ENCODE results near the gene NMT1.
"Not testable (repeated sequence)": the region's sequence is repeated elsewhere in the genome, so short reads cannot be mapped to it uniquely, and the experiment has no call there.

Gene NMT1

GRCh38 chr17:45117334-45117733, 56.2 kb downstream of the NMT1 start:
- DNase-seq (ENCODE audit: insufficient read length) (no peak), FAIRE-seq (no peak)
- TF ChIP-seq TAF1 (IDR thresholded peaks at IDR 0.05; ENCODE audit: borderline replicate concordance, low read depth, low read length) (no peak), POLR2AphosphoS5 (IDR thresholded peaks at IDR 0.05; ENCODE audit: low read depth, low read length) (no peak), POLR2A (IDR thresholded peaks at IDR 0.05; ENCODE audit: low read depth, low read length) (no peak)

GRCh38 chr17:45117848-45118646, 56.9 kb downstream of the NMT1 start:
- FAIRE-seq (no peak), DNase-seq (ENCODE audit: insufficient read length) (no peak)
- TF ChIP-seq POLR2A (IDR thresholded peaks at IDR 0.05; ENCODE audit: low read depth, low read length) (no peak), POLR2AphosphoS5 (IDR thresholded peaks at IDR 0.05; ENCODE audit: low read depth, low read length) (no peak), TAF1 (IDR thresholded peaks at IDR 0.05; ENCODE audit: borderline replicate concordance, low read depth, low read length) (no peak)

- no peak for DNase-seq (ENCODE audit: insufficient read length)
- no peak for TF ChIP-seq TAF1 (IDR thresholded peaks at IDR 0.05; ENCODE audit: borderline replicate concordance, low read depth, low read length)
- no peak for TF ChIP-seq POLR2A (IDR thresholded peaks at IDR 0.05; ENCODE audit: low read depth, low read length)
- no peak for TF ChIP-seq POLR2AphosphoS5 (IDR thresholded peaks at IDR 0.05; ENCODE audit: low read depth, low read length)
- no peak for FAIRE-seq
These were observed 57.6 kb downstream of the NMT1 start for GRCh38 chr17:45118691-45119090.

GRCh38 chr17:45119964-45120363, 58.8 kb downstream of the NMT1 start:
- no peak for FAIRE-seq
- DNase-seq (ENCODE audit: insufficient read length): no peak

GRCh38 chr17:45120558-45120957, 59.4 kb downstream of the NMT1 start:
- DNase-seq (ENCODE audit: insufficient read length): no peak
- TF ChIP-seq POLR2A (IDR thresholded peaks at IDR 0.05; ENCODE audit: low read depth, low read length) (no peak), POLR2AphosphoS5 (IDR thresholded peaks at IDR 0.05; ENCODE audit: low read depth, low read length) (no peak), TAF1 (IDR thresholded peaks at IDR 0.05; ENCODE audit: borderline replicate concordance, low read depth, low read length) (no peak)
- FAIRE-seq: no peak

More at GRCh38 chr17:45119964-45120363, 58.8 kb downstream of the NMT1 start:
- TF ChIP-seq TAF1 (IDR thresholded peaks at IDR 0.05; ENCODE audit: borderline replicate concordance, low read depth, low read length) (no peak), POLR2AphosphoS5 (IDR thresholded peaks at IDR 0.05; ENCODE audit: low read depth, low read length) (no peak), POLR2A (IDR thresholded peaks at IDR 0.05; ENCODE audit: low read depth, low read length) (no peak)

GRCh38 chr17:45121055-45121454, 59.9 kb downstream of the NMT1 start:
- no peak for FAIRE-seq
- TF ChIP-seq POLR2AphosphoS5 (IDR thresholded peaks at IDR 0.05; ENCODE audit: low read depth, low read length) (no peak), POLR2A (IDR thresholded peaks at IDR 0.05; ENCODE audit: low read depth, low read length) (no peak), TAF1 (IDR thresholded peaks at IDR 0.05; ENCODE audit: borderline replicate concordance, low read depth, low read length) (no peak)
- no peak for DNase-seq (ENCODE audit: insufficient read length)

GRCh38 chr17:45123076-45123770, 62.1 kb downstream of the NMT1 start:
- no peak for FAIRE-seq
- DNase-seq (ENCODE audit: insufficient read length): no peak

GRCh38 chr17:45123930-45124796, 63.0 kb downstream of the NMT1 start:
- DNase-seq (ENCODE audit: insufficient read length) (no peak), FAIRE-seq (no peak)
- no peak for TF ChIP-seq TAF1 (IDR thresholded peaks at IDR 0.05; ENCODE audit: borderline replicate concordance, low read depth, low read length)
- no peak for TF ChIP-seq POLR2A (IDR thresholded peaks at IDR 0.05; ENCODE audit: low read depth, low read length)

More at GRCh38 chr17:45123076-45123770, 62.1 kb downstream of the NMT1 start:
- TF ChIP-seq POLR2A (IDR thresholded peaks at IDR 0.05; ENCODE audit: low read depth, low read length) (no peak), POLR2AphosphoS5 (IDR thresholded peaks at IDR 0.05; ENCODE audit: low read depth, low read length) (no peak), TAF1 (IDR thresholded peaks at IDR 0.05; ENCODE audit: borderline replicate concordance, low read depth, low read length) (no peak)

- not testable (repeated sequence) for FAIRE-seq; DNase-seq (ENCODE audit: insufficient read length)
These were observed 63.6 kb downstream of the NMT1 start for GRCh38 chr17:45124797-45125122.

- no peak for FAIRE-seq
These were observed 64.4 kb downstream of the NMT1 start for GRCh38 chr17:45125509-45125908.

GRCh38 chr17:45127207-45127547, 66.1 kb downstream of the NMT1 start:
- TF ChIP-seq POLR2A (IDR thresholded peaks at IDR 0.05; ENCODE audit: low read depth, low read length) (no peak), TAF1 (IDR thresholded peaks at IDR 0.05; ENCODE audit: borderline replicate concordance, low read depth, low read length) (no peak), POLR2AphosphoS5 (IDR thresholded peaks at IDR 0.05; ENCODE audit: low read depth, low read length) (no peak)
- FAIRE-seq: no peak
- DNase-seq (ENCODE audit: insufficient read length): no peak

More at GRCh38 chr17:45125509-45125908, 64.4 kb downstream of the NMT1 start:
- TF ChIP-seq POLR2AphosphoS5 (IDR thresholded peaks at IDR 0.05; ENCODE audit: low read depth, low read length) (no peak), POLR2A (IDR thresholded peaks at IDR 0.05; ENCODE audit: low read depth, low read length) (no peak)
- DNase-seq (ENCODE audit: insufficient read length): no peak
